ENCODE measurements around the gene CCL5.

CCL5 gene

DNA sequence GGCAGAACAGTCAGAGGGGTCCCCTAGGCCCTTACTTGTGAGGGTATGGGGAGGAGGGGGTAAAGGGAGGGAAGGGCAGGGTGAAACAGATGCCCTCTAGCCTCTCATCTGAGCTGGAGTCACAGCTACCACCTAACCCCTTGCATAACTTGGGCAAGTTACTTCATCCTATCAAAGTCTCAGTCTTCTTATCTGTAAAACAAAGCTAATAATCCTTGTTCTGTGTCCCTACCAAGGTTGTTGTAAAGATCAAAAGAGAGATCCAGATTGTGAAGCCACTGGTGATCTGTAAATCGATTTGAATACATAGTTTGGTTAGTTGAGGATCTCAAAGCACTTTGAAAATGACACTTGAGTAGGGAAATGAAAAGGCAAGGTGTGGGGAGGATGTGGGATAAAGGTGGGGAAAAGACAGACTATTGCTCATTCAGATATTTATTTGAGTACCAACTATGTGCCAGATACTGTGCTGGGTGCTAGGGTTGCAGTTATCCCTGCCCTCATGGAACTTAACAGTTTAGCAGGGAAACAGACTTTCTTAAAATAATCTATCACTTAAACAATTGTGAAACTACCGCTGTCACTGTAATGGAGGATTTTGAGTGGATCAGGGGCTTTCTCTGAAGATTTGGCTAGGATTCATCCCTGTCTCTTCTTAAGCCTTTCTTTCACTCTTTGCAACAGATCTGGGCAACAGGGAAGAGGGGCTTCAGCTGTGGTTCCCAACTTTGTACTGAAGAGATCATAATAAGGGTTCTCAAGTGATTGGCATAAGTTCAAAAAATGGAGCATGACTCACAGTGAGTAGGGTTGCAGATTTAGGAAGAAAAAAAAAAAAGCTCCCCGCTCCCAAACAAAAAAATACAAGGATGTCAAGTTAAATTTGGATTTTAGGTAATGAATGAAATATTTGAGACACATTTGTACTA is 14.5 kb downstream of the CCL5 start:
- DNase-seq, result no peak

DNA sequence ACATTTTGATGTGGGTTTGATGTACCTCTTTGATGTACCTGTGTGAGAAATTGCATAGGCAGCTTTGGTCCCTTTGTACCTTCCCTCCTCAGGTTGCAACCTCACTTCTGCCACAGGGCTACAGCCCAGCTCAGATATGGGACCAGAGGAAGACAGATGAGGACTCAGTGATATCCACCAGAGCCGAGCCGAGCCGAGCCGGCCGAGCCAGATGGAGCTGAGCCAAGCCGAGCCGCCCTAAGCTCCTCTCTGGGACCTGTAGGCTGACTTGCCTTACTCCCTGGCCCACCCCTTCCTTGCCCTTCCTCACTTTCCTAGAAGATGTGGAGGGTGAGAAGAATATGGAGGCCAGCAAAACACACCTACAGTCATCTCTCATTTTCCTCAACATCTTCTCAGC is 15.3 kb downstream of the CCL5 start:
- no peak for DNase-seq

DNA sequence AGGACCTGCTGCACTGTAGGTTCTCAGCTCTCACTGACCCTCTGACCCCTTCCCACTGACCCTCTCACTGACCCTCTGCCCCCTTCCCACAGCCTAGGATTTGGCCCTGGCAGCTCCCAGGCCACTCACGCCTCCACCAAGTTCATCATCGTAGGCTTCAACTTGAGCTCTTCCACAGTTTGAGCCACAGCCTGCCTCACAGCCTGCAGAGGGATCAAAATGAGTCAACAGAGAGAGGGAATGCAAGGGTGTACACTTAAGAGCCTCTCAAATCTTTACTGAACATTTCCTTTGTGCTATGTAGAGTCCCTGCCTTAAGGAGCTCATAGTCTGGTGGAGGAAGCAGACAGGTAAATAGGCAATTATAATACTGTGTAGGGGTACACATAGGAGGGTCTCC is 23.6 kb downstream of the CCL5 start:
- DNase-seq, result no peak

DNA sequence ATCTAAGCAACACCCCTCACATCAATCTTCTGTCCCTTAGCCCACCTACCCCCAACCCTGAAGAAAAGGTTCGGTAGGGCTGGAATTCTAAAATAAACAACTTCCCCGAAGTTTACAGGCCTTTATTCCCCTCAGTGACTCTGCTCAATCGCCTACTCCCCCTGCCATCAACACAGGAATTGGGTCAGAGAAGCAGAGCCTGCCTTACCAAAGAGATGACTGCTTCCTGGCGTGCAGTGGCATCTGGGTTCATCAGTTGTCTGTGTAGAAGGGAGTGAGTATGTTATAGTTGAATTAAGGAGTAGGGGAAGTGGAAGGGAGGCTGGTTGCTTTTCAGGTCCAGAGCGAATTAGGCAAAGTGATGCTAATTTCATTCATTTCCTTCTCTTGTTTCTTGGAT is 24.2 kb downstream of the CCL5 start:
- no peak for DNase-seq

DNA sequence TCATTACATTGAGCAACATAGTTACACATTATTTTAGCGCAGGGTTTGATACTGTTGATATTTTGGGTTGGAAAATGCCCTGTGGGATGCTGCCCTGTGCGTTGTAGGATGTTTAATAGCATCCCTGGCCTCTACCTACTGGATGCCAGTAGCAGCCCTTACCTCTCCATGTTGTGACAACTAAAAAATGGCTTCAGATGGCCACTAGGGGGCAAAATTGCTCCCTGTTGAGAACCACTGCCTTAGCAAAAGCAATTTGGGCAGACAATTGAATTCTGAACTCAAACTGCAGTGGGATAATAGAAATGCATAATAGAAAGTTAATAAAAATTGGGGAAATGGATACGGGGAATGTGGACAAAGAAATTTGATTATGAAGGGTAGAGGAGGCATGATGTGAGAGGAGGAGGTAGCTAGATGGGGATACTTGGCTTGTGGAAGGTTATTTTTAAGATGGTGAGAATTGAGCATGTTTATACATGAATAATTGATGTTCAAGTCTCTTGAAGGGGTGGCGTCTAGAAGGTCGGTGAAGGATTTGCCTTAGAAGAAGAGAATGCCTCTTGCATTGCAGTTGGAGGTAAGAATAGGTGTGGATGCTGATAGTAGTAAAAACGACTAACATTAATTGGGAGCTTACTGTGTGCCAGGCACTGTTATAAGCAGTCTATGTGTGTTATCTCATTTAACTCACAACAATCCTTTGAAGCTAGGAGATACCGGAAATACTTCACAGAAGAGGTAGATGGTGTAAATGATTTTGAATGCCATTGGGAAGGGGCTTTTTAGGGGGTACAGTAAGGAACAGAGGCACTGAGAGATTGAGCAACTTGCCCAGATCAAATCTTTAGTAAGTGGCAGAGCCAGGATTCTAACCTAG is 30.5 kb downstream of the CCL5 start:
- peak; percentile 6 for DNase-seq

DNA sequence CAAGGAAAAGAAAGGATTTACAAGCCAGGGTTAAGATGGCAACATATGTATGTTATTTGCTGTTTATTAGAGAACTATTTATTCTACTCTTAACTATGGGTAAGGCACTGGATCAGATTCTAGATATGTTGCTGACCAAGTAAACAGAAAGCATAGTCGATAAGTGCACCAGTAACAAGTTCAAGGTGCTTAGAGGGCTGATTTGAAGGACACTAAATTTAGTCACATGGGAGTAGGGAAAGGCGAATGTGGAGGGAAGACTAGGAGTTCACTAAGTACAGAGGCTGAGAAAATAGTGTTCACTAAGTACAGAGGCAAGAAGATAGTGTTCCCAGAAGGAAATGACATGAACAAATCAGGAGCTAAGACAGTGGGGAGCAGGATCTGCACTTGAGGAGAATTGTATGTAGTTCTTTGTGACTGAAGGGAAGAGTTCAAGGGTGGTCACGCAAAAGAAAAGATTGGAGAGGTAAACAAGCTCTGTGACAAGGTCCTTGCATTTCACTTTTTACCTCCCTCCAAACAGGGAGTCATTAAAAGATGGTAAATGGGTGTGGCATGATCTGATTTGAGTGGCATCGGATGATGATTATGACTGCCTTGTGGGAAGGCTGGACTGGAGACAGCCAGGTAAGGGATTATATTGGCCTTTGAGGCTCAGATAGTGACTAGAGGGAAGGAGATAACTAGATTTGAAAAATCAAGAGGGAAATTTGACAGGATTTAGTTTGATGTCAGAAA is 32.4 kb downstream of the CCL5 start:
- DNase-seq, result no peak

DNA sequence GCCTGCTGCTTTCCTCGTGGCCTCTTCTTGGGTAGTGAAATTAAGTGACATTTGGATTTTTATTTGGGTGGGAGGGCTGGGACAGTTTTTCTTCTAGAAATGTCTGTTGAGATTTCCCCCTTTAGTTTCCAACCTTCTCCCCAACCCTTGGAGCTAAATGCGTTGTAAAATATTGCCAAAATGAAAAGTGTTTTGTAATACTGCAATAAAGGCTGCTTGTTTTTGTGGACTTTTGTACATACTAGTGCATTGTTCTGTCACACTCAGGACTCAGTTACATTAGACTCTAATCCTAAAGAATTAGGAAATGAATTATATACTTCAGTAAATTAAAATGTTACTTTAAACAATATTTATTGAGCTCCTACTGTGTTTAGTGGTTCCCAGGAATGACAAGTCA is 33.2 kb downstream of the CCL5 start:
- DNase-seq, result no peak

DNA sequence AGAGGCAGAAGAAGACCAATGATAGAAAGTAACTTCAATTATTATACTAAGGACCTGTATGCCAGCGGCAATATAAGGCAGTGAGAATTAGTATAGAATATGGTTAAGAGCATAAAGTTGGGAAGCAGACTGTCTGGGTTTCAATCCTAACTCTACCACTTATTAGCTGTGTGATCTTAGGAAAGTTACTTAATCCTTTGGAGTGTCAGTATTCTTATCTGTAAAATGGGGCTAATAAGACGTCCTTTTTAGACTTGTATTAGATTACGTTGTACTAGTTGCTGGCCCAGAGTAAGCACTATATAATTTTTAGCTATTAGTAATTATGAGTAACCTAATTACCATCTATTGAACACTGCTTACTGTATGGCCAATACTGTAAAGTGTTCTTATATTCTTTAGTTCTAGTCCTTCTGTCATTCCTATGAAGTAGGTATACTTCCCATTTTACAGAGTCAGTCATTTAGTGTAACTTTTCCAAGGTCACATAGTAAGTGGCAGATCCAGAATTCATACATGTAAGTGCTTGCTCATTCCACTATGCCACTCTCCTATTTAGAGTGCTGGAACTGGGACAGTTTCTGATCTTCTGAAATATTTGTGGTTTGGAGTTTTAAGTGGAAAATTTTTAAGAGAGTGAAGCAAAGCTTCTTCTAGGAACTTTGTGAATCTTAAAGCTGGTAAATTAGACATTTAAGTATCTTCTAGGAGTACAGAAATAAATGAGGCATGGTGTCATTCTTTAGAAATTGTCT is 33.9 kb downstream of the CCL5 start:
- no peak for DNase-seq

DNA sequence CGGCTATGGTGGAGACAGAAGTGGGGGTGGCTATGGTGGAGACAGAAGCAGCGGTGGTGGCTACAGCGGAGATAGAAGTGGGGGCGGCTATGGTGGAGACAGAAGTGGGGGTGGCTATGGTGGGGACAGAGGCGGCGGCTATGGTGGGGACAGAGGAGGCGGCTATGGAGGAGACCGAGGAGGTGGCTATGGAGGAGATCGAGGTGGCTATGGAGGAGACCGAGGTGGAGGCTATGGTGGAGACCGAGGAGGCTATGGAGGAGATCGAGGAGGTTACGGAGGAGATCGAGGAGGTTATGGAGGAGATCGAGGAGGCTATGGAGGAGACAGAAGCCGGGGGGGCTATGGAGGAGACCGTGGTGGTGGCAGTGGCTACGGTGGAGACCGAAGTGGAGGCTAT is 35.6 kb downstream of the CCL5 start:
- DNase-seq, result no peak

DNA sequence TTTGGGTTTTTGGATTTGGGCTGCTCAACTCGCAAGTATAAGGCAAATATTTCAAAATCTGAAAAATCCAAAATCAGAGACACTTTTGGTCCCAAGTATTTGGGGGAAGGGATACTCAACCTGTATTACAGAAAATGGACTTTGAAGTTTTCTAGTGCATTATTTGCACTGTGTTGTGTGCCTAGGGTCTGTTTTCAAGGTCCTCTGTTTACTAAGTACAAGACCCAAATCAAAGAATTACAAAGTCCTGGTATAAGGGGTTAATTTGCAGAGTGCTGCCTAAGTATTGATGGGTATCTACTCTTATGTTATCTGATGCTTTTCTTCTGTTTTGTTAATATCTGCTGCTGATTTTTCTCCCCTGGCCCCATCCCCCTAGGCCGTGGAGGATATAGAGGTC is 36.5 kb downstream of the CCL5 start:
- no peak for DNase-seq

DNA sequence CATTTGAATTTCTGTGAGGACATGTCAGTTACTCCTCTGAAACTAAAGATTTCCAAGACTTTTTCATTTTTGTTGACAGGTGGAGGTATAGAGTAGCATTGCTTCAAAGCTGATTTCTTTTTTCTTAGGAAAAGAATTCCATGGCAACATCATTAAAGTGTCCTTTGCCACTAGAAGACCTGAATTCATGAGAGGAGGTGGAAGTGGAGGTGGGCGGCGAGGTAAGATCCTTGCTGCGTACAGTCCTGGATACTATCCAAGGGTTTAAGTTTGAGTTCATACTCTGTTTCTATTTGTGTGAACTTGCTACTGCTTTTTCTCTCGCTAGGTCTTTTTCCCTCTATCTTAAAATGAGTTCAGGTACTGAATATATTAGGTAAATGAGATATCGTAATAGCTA is 37.9 kb downstream of the CCL5 start:
- DNase-seq, result no peak

DNA sequence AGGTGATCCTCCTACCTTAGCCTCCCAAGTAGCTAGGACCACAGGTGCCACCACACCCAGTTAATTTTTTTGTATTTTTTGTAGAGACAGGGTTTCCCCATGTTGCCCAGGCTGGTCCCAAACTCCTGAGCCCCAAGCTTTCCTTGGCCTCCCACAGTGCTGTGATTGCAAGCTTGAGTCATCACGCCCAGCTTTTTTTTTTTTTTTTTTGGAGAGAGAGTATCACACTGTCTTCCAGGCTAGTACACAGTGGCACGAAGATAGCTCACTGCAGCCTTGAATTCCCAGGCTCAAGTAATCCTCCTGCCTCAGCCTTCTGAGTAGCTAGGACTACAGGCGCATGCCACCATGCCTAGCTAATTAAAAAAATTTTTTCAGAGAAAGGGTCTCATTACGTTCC is 38.7 kb downstream of the CCL5 start:
- no peak for DNase-seq

DNA sequence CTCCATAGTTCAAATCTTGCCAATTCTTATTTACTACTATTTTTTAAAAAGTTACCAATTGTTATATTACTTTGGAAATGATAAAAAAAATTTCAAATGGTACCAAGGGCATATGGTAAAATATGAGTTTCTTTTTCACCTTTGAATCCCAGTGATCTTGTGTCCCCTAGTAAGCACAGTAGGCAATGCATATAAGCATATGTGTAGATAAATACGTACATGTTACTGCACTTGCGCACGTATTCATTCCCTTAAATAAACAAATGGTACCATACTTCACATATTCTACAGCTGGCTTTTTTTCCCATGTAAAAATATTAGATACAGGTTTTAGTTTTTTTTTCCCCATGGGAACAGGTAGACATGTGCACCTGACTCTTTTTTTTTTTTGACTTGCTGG is 39.1 kb downstream of the CCL5 start:
- no peak for DNase-seq

DNA sequence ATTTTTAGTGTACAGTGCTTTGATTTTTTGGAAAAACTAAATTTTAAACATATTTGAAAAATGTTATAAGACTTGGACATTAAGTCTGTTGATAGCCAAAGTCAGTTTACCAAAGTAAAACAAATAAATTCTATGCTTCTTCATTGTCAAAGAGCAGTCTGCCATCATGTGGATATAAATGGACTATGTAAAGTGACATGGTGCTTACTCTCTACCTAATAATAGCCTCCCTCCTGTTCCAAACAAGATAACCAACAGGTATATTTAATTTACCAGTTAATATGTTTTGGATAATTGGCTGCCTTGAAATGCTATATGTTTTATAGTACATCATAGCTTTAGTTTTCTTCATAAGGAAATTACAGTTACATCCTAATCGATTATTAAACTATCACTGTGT is 55.0 kb downstream of the CCL5 start:
- no peak for DNase-seq
